SK-N-SH treated with all-trans-retinoic acid at 6 μM for 48 hours (cell line): ENCODE results near the gene SH3RF1.

Experiments used
- RARB ChIP-seq: fragments of 250-450 bp; sonication (Bioruptor Pico); IDR thresholded peaks from 2 replicates; pipeline ENCODE4 v1.8.0; 2021; ENCODE audit warnings: mild to moderate bottlenecking, moderate library complexity
- ZC3H10 ChIP-seq: fragments of 250-450 bp; sonication (Bioruptor Pico); IDR thresholded peaks from 2 replicates; pipeline ENCODE4 v1.5.1; 2021; ENCODE audit warnings: mild to moderate bottlenecking, moderate library complexity
- ZNF565 ChIP-seq: fragments of 450-650 bp; formaldehyde crosslinking; conservative IDR thresholded peaks from 2 replicates; pipeline ENCODE4 v1.5.0; 2020; ENCODE audit warnings: low read depth, mild to moderate bottlenecking, moderate library complexity

DNA sequence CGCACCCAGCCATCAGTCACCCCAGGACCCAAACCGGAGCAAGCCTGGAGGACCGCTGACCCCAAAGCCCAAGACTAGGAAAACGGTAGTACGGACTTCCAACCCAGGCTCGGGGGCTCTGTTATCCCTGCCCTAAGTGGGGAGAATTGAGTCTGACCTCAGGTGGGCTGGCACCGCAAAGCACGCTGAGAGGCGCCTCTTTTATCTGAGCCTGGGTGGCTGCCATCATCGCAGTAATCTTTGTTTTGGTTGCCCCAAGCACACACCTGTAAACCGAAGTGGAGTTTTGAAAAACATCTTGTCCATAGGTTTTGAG is 894 bp upstream of the SH3RF1 start:
- TF ChIP-seq RARB (CRISPR knock-in tag) (no peak), ZNF565 (CRISPR knock-in tag) (no peak), ZC3H10 (CRISPR knock-in tag) (no peak)
